SK-N-MC (cell line): ENCODE data around the gene SPSB1.

ENCODE experiments used
- EZH2 ChIP-seq: fragments of 200-600 bp; sonication (generic); IDR thresholded peaks from one replicate; pipeline ENCODE4 v1.6.1; 2017; ENCODE audit warnings: antibody characterized with exemption
- FOXP2 ChIP-seq: optimal IDR thresholded peaks from 2 replicates; pipeline ENCODE3; 2011; ENCODE audit warnings: mild to moderate bottlenecking, moderate library complexity; ENCODE audit not compliant: insufficient read depth; ENCODE audit errors: extremely low read length, control extremely low read depth
- POLR2AphosphoS5 ChIP-seq: IDR thresholded peaks from 2 replicates; pipeline ENCODE4 v1.6.1; 2012; ENCODE audit warnings: mild to moderate bottlenecking, low read depth, low read length, borderline replicate concordance

- no peak for TF ChIP-seq POLR2AphosphoS5
- no peak for TF ChIP-seq EZH2
- no peak for TF ChIP-seq FOXP2
Measured at GRCh38 chr1:9328201-9328600, 35.5 kb downstream of the SPSB1 start.
